HL-60 (cell line): ENCODE data around the gene HAO2.

Source experiments
- DNase-seq, 2 experiments: peaks; one replicate each; pipeline ENCODE4 v3.0.0-alpha.2; 2010 to 2020; ENCODE audit warnings: low read depth in 1 of 2, low spot score in 1 of 2
- H3K27ac ChIP-seq: fragments of 250-450 bp; sonication (Bioruptor Pico); replicated peaks from 2 replicates; pipeline ENCODE4 v1.5.1; 2020; ENCODE audit warnings: mild to moderate bottlenecking, moderate library complexity
- H3K27me3 ChIP-seq: fragments of 250-450 bp; sonication (Bioruptor Pico); 2 replicates; pipeline ENCODE4 v1.5.1; 2021; ENCODE audit warnings: mild to moderate bottlenecking, moderate library complexity; ENCODE audit not compliant: insufficient read depth, poor library complexity, severe bottlenecking
- H3K4me3 ChIP-seq: replicated peaks from 2 replicates; pipeline ENCODE4 v1.5.1; 2011; ENCODE audit warnings: mild to moderate bottlenecking, control low read depth, low read length; ENCODE audit not compliant: insufficient read depth
- CTCF ChIP-seq: IDR thresholded peaks from one replicate; pipeline ENCODE4 v1.5.1; 2011; ENCODE audit warnings: low read length, control low read depth, inconsistent platforms; ENCODE audit not compliant: insufficient read depth
- GABPA ChIP-seq: IDR thresholded peaks from 2 replicates; pipeline ENCODE4 v1.6.1; 2012; ENCODE audit warnings: low read depth
- POLR2AphosphoS5 ChIP-seq: IDR thresholded peaks from 2 replicates; pipeline ENCODE4 v1.6.1; 2012; ENCODE audit warnings: low read depth
- SPI1 ChIP-seq: IDR thresholded peaks from 2 replicates; pipeline ENCODE4 v1.6.1; 2012; ENCODE audit warnings: low read depth, mild to moderate bottlenecking, borderline replicate concordance
- TF ChIP-seq, protein P1 (sequence below): IDR thresholded peaks from 2 replicates; pipeline ENCODE4 v1.6.1; 2012; ENCODE audit warnings: low read depth; ENCODE audit not compliant: insufficient replicate concordance

The HAO2 gene

GRCh38 chr1:119331190-119331515 is 37.4 kb upstream of the HAO2 start:
- TF ChIP-seq CTCF (no peak), POLR2AphosphoS5 (no peak), SPI1 (no peak), GABPA (no peak)
- TF ChIP-seq, protein P1, sequence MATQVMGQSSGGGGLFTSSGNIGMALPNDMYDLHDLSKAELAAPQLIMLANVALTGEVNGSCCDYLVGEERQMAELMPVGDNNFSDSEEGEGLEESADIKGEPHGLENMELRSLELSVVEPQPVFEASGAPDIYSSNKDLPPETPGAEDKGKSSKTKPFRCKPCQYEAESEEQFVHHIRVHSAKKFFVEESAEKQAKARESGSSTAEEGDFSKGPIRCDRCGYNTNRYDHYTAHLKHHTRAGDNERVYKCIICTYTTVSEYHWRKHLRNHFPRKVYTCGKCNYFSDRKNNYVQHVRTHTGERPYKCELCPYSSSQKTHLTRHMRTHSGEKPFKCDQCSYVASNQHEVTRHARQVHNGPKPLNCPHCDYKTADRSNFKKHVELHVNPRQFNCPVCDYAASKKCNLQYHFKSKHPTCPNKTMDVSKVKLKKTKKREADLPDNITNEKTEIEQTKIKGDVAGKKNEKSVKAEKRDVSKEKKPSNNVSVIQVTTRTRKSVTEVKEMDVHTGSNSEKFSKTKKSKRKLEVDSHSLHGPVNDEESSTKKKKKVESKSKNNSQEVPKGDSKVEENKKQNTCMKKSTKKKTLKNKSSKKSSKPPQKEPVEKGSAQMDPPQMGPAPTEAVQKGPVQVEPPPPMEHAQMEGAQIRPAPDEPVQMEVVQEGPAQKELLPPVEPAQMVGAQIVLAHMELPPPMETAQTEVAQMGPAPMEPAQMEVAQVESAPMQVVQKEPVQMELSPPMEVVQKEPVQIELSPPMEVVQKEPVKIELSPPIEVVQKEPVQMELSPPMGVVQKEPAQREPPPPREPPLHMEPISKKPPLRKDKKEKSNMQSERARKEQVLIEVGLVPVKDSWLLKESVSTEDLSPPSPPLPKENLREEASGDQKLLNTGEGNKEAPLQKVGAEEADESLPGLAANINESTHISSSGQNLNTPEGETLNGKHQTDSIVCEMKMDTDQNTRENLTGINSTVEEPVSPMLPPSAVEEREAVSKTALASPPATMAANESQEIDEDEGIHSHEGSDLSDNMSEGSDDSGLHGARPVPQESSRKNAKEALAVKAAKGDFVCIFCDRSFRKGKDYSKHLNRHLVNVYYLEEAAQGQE: no peak
- no peak for DNase-seq
- H3K27me3 ChIP-seq: peaks cover 8% of the 10 kb centered on the region
- no peak overlapping the region for H3K27ac ChIP-seq
- no peak overlapping the region for H3K4me3 ChIP-seq

DNA sequence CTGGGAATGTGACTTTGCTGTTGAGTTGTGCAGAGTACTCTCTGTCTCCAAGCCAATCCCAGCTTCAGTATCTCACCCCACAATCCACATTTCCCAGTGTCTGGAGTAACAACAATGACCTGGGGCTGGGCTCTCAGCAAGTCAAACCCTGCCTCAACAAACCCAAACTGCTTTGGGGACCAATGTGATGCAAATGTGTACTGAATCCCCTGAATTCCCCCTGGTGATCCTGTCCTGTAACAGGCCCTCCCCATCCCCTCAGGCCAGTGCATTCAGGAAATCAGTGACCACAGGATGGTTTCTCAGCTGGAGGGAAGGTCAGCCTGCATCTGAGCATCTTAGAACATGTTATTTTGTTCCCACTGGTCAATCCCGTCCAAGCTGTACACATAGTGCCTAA is 36.7 kb upstream of the HAO2 start:
- no peak overlapping the region for H3K4me3 ChIP-seq
- no peak for DNase-seq
- no peak overlapping the region for H3K27ac ChIP-seq
- TF ChIP-seq GABPA (no peak), SPI1 (no peak), POLR2AphosphoS5 (no peak), CTCF (no peak)
- TF ChIP-seq, protein P1: no peak
- peaks cover 5% of the 10 kb centered on the region for H3K27me3 ChIP-seq

DNA sequence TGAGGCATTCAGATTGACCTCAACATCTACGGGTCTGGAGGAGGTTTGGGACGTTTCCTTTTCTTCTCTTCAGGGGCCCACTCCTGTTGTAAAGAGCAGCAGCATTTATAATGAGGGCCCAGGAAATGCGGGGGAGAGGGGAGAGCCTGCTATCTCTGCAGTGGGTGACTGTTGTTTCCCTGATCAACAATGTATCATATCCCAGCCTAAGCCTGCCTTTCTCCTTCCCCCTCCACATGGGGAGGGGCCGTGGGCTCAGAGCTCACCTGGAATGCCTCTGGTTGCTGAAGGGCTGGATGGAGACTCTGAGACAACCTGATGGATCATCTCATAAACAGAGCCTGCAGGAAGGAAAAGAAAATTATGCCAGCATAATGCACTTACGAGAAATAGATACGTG is 36.0 kb upstream of the HAO2 start:
- H3K27ac ChIP-seq: no peak overlapping the region
- TF ChIP-seq, protein P1: no peak
- TF ChIP-seq SPI1 (no peak), POLR2AphosphoS5 (no peak), GABPA (no peak), CTCF (no peak)

More for the DNA sequence above, 36.0 kb upstream of the HAO2 start:
- DNase-seq: no peak
- peaks cover 1% of the 10 kb centered on the region for H3K27me3 ChIP-seq
- H3K4me3 ChIP-seq: no peak overlapping the region
